ENCODE data around the gene GPR179. TPM values are rescaled to one million over a fixed set of nuclear protein-coding genes. Genes with fewer than 3 reads are reported as not detected.

The GPR179 gene, protein sequence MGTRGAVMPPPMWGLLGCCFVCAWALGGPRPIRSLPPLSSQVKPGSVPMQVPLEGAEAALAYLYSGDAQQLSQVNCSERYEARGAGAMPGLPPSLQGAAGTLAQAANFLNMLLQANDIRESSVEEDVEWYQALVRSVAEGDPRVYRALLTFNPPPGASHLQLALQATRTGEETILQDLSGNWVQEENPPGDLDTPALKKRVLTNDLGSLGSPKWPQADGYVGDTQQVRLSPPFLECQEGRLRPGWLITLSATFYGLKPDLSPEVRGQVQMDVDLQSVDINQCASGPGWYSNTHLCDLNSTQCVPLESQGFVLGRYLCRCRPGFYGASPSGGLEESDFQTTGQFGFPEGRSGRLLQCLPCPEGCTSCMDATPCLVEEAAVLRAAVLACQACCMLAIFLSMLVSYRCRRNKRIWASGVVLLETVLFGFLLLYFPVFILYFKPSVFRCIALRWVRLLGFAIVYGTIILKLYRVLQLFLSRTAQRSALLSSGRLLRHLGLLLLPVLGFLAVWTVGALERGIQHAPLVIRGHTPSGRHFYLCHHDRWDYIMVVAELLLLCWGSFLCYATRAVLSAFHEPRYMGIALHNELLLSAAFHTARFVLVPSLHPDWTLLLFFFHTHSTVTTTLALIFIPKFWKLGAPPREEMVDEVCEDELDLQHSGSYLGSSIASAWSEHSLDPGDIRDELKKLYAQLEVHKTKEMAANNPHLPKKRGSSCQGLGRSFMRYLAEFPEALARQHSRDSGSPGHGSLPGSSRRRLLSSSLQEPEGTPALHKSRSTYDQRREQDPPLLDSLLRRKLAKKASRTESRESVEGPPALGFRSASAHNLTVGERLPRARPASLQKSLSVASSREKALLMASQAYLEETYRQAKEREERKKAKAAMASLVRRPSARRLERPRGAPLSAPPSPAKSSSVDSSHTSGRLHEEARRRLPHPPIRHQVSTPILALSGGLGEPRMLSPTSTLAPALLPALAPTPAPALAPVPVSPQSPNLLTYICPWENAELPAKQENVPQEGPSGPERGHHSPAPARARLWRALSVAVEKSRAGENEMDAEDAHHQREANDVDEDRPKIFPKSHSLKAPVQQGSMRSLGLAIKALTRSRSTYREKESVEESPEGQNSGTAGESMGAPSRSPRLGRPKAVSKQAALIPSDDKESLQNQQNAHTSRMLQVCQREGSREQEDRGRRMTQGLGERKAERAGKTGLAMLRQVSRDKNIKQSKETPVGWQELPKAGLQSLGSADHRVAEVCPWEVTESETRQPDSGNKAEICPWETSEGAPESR (N-terminal part only)
- not detected in 2 replicates for total RNA-seq

GRCh38 chr17:38343608-38344419 lies at the start of gene GPR179:
Gene GPR179, minus strand, starts transcription at chr17:38343956. Its CDS starts 167 bp downstream, at chr17:38343789.

DNA sequence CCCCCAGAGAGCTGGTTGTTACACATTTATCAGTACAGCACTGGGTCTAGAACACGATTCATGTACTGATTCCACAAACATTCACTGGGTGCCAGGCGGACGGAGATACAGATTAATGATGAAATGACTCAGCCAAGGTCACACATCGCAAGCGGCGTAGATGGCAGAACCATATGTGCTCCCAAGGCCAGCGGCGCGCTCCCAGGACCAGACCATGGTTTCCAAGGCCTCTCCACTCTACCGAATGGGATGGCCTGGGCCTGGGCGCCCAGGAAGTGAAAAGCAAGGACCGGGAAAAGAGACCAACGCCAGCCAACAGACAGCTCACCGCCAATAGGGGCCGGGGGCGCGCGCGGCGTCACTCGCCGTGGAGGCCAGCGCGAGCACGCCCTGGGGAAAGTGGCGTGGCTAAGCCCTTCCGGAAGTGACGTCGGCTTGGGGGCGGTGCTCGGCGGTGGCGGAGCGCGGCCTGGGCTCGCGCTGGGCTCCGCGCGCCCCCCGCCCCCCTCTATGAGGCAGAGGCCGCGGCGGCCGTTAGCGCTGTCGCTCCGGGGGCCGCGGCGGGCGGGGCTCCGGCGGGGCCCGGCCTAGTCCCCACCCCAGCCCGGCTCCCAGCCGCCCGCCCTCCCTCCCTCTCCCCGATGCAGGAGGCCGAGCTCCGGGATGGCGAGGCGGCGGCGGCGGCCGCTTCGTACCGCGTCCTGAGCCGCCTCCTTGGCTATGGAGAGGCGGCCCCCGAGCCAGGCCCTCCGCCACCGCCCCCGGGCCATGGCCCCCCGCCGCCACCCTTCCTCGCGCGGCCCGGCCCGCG lies 7.9 kb upstream of the GPR179 start, which contains the start of gene SOCS7:
SOCS7 (plus strand) TSS at position 433 of the 811 bp plus-strand sequence; CDS start at position 642, 209 bp downstream.

GRCh38 chr17:38296834-38297517 lies 46.8 kb downstream of the GPR179 start, which contains the start of gene MRPL45:
Gene MRPL45, plus strand, starts transcription at chr17:38297168. Its CDS starts 16 bp downstream, at chr17:38297184.

Other genes with a start within 250 kb of the GPR179 start
- not detected in 2 replicates for gene TBC1D3E, start 216.0 kb downstream of the GPR179 start, total RNA-seq
- gene TBC1D3, start 151.4 kb downstream of the GPR179 start, total RNA-seq, result not detected in 2 replicates
- 29.9 and 31.7 TPM in 2 replicates for gene MRPL45, start 46.8 kb downstream of the GPR179 start, total RNA-seq
- 13.7 and 21.6 TPM in 2 replicates for gene SOCS7, start 7.9 kb upstream of the GPR179 start, total RNA-seq
- 93.3 and 107 TPM in 2 replicates for gene ARHGAP23, start 84.5 kb upstream of the GPR179 start, total RNA-seq